ENCODE results near the gene NME1. TPM values are rescaled to one million over a fixed set of nuclear protein-coding genes. Genes with fewer than 3 reads are reported as not detected.
A peak's percentile ranks its signal among the peaks of the same experiment; 100 is the strongest.

The NME1 gene
- total and polyA plus RNA-seq, 10 of the 15 experiments (the other 5 are each of a cell fraction or from before 2014, with no cell fraction given) = 273 to 1,362 (median 455) TPM

- TF ChIP-seq ZBTB4 (CRISPR knock-in tag; IDR thresholded peaks at IDR 0.05) = no peak
- TF ChIP-seq RELB (IDR thresholded peaks at IDR 0.05; ENCODE audit: low read depth) = no peak
- TF ChIP-seq ZSCAN29 (IDR thresholded peaks at IDR 0.05) = no peak
- TF ChIP-seq HDGF (IDR thresholded peaks at IDR 0.05) = 0 out of 2 replicates have a peak, but pooled peaks have one; percentile 10
- no peak for TF ChIP-seq IRF4 (IDR thresholded peaks at IDR 0.05; ENCODE audit: low read depth, low read length)
- TF ChIP-seq KAT2A (conservative IDR thresholded peaks at IDR 0.05; ENCODE audit: control insufficient read depth, low read depth, low read length) = no peak
- no peak for TF ChIP-seq ZNF622 (IDR thresholded peaks at IDR 0.05)
- no peak for TF ChIP-seq CHD1 (IDR thresholded peaks at IDR 0.05; ENCODE audit: low read depth, low read length)
- no peak for TF ChIP-seq NBN (IDR thresholded peaks at IDR 0.05)
- no peak for TF ChIP-seq FOXK2 (IDR thresholded peaks at IDR 0.05)
- TF ChIP-seq MYB (IDR thresholded peaks at IDR 0.05; ENCODE audit: borderline replicate concordance, low read depth, low read length) = no peak
- no peak for TF ChIP-seq ATF2 (IDR thresholded peaks at IDR 0.05; ENCODE audit: low read length)
- TF ChIP-seq NR2C2 (IDR thresholded peaks at IDR 0.05; ENCODE audit: borderline replicate concordance, control insufficient read depth, insufficient read length, low read depth) = no peak
- no peak for TF ChIP-seq SUZ12 (IDR thresholded peaks at IDR 0.05; ENCODE audit: unreplicated experiment)
- TF ChIP-seq USF2 (IDR thresholded peaks at IDR 0.05; ENCODE audit: borderline replicate concordance, low read depth, low read length) = peak; percentile 79
- TF ChIP-seq CBX3 (IDR thresholded peaks at IDR 0.05; ENCODE audit: borderline replicate concordance, low read depth) = no peak
- no peak for TF ChIP-seq MTA3 (IDR thresholded peaks at IDR 0.05; ENCODE audit: borderline replicate concordance, low read length)
- TF ChIP-seq GABPA (IDR thresholded peaks at IDR 0.05; ENCODE audit: low read depth) = no peak
- no peak for TF ChIP-seq CHD2 (IDR thresholded peaks at IDR 0.05; ENCODE audit: borderline replicate concordance, low read depth, low read length)
- no peak for TF ChIP-seq BCLAF1 (IDR thresholded peaks at IDR 0.05)
- no peak for TF ChIP-seq ZNF384 (IDR thresholded peaks at IDR 0.05; ENCODE audit: borderline replicate concordance, low read depth, low read length)
These were observed 13.0 kb downstream of the NME1 start, which contains the start of gene NME2 (continued) for GRCh38 chr17:51166198-51166986.

Measured in GM12878 (cell line).